Kidney epithelial cell (primary cell): ENCODE data around the gene DPYSL4. TPM values are rescaled to one million over a fixed set of nuclear protein-coding genes. Genes with fewer than 3 reads are reported as not detected.

ENCODE experiments used
- DNase-seq: peaks from one replicate; pipeline ENCODE4 v3.0.0-alpha.2; 2010; ENCODE audit warnings: low read depth
- H3K27me3 ChIP-seq: 2 replicates; pipeline ENCODE4 v1.6.0; 2011; ENCODE audit warnings: low read length; ENCODE audit not compliant: control insufficient read depth, insufficient read depth
- H3K36me3 ChIP-seq: 2 replicates; pipeline ENCODE4 v1.5.1; 2011; ENCODE audit warnings: low read length; ENCODE audit not compliant: control insufficient read depth, insufficient read depth
- H3K4me3 ChIP-seq: 2 replicates; pipeline ENCODE4 v1.5.1; 2011; ENCODE audit warnings: low read depth, mild to moderate bottlenecking, control low read depth, low read length
- CTCF ChIP-seq: IDR thresholded peaks from 2 replicates; pipeline ENCODE4 v1.5.1; 2011; ENCODE audit warnings: mild to moderate bottlenecking, moderate library complexity, low read length, control low read depth, inconsistent platforms; ENCODE audit not compliant: insufficient read depth, poor library complexity, severe bottlenecking
- total RNA-seq: library from RNA; depleted of rRNA; stranded (reverse); fragments of >200 nt; gene quantifications from 2 replicates; pipeline ENCODE4 v1.2.3, GENCODE V29; 2015

The DPYSL4 gene
- total RNA-seq, 1 donor from 2014 or later, result 15.3 TPM

- no peak for TF ChIP-seq CTCF
- Histone ChIP-seq H3K4me3 (no peak overlapping the region), H3K36me3 (no peaks in the 10 kb centered on the region), H3K27me3 (peaks cover 28% of the 10 kb centered on the region)
- DNase-seq, result no peak
These were observed 21.2 kb upstream of the DPYSL4 start for GRCh38 chr10:132165416-132165980.

- Histone ChIP-seq H3K27me3 (peaks cover 35% of the 10 kb centered on the region), H3K4me3 (no peak overlapping the region), H3K36me3 (no peaks in the 10 kb centered on the region)
- DNase-seq, result no peak
- no peak for TF ChIP-seq CTCF
These were observed 20.4 kb upstream of the DPYSL4 start for GRCh38 chr10:132166216-132166950.

DNA sequence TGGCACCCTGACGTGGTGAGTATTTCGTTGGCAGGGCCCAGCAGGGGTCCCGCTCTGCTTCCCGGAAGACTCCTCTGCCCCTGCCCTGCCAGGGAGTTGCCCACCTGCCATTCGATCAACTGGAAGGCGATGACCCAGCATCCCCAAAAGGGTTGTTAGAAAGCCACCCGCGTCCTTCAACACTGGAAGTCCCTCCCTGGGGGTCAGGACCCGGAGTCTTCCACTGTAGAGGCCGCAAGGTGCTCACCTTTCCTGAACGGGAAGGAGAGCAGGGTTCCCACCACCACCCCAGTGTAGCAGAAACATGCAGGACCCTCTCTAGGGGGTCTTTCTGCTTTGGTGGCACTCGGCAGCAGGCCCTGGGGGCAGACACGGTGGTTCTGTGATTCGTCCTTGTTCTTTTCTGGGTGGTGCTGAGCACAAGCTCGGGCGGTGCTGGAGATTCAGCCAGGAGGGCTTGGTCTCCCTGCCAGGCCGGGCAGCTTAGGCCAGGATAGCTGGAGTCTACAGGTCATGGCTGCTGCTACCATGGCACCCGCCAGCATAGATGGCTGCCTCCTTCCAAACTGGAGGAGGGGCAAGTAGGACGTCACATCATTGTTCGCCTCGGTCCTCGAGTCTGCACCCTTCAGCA lies 19.6 kb upstream of the DPYSL4 start:
- Histone ChIP-seq H3K4me3 (no peak overlapping the region), H3K36me3 (no peaks in the 10 kb centered on the region), H3K27me3 (peaks cover 37% of the 10 kb centered on the region)
- DNase-seq, result no peak
- TF ChIP-seq CTCF, result no peak

GRCh38 chr10:132167976-132168375 lies 18.8 kb upstream of the DPYSL4 start:
- DNase-seq, result no peak
- Histone ChIP-seq H3K27me3 (peaks cover 36% of the 10 kb centered on the region), H3K4me3 (no peak overlapping the region), H3K36me3 (no peaks in the 10 kb centered on the region)
- TF ChIP-seq CTCF, result no peak

- peaks cover 30% of the 10 kb centered on the region for H3K27me3 ChIP-seq
- no peak for TF ChIP-seq CTCF
- H3K4me3 ChIP-seq, result no peak overlapping the region
- no peaks in the 10 kb centered on the region for H3K36me3 ChIP-seq
- no peak for DNase-seq
These were observed 18.1 kb upstream of the DPYSL4 start for GRCh38 chr10:132168571-132169030.
